Ovary (tissue), 3 donors: ENCODE data around the gene HCAR2.

Experiments
- CTCF ChIP-seq, 3 donors: fragments of 450-650 bp in 2 of 3; fragments of 200-600 bp in 1 of 3; IDR thresholded peaks; one replicate each; pipeline versions ENCODE4 v1.5.1 to v1.8.0; 2016 to 2022; ENCODE audit warnings: antibody characterized with exemption in 3 of 3, mild to moderate bottlenecking in 1 of 3
- EP300 ChIP-seq: sonication (generic); formaldehyde crosslinking; IDR thresholded peaks from one replicate; pipeline ENCODE4 v1.6.1; 2017; ENCODE audit warnings: antibody characterized with exemption
- POLR2A ChIP-seq: fragments of 450-650 bp; IDR thresholded peaks from one replicate; pipeline ENCODE4 v1.6.1; 2017; ENCODE audit warnings: antibody characterized with exemption, mild to moderate bottlenecking, moderate library complexity
- donor health status: DM: no; HTN: no; CAD: no.

GRCh38 chr12:122656298-122656697 lies 46.9 kb downstream of the HCAR2 start:
- TF ChIP-seq POLR2A (no peak), CTCF (IDR thresholded peaks at IDR 0.05) (no peak), EP300 (no peak)
